ENCODE measurements around the gene GDE1. TPM values are rescaled to one million over a fixed set of nuclear protein-coding genes. Genes with fewer than 3 reads are reported as not detected.

The GDE1 gene
- 43.5 and 45.0 TPM in 2 replicates for total RNA-seq

GRCh38 chr16:19521471-19522396 is at the start of gene GDE1:
GDE1 (minus strand) TSS chr16:19522098; CDS start chr16:19521964, 134 bp downstream.

DNA sequence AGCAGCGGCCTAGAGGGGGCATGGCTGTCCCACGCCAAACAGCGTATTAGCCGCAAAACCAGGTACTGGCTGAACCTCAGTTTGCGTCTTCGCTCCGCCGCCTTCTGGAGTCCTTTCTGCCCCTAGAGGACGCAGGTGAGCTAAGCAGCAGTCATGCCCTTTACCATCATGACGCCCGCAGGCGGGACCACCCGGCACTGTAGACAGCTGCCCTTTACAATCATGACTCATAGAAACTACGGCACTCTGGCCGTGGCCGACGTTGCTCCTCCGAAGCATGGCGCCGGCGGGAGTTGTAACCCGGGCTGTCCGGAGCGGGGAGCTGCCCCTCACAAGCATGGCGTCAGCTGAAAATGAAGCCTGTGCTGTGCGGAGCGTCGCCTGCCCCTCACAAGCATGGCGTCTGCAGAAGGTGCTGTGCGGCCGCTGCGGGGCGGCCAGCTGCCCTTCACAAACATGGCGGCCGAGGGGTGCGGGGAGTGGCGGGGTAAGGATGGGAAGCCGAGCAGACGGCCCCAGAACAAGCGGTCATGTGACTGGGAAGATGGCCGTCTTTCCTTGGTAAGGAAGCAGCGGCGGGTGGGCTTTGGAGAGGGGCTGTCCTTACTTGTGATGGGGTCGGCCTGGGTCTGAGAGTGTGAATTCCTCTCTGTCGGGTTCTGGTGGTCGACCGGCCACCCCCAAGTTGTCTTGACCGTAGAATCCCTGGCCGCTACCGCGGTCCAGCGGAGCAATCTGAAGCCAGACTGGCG is 33.5 kb upstream of the GDE1 start, which contains the start of gene VPS35L:
TSS of gene VPS35L (plus strand) at position 518 of the 752 bp plus-strand sequence. CDS start at position 545, 27 bp downstream.

DNA sequence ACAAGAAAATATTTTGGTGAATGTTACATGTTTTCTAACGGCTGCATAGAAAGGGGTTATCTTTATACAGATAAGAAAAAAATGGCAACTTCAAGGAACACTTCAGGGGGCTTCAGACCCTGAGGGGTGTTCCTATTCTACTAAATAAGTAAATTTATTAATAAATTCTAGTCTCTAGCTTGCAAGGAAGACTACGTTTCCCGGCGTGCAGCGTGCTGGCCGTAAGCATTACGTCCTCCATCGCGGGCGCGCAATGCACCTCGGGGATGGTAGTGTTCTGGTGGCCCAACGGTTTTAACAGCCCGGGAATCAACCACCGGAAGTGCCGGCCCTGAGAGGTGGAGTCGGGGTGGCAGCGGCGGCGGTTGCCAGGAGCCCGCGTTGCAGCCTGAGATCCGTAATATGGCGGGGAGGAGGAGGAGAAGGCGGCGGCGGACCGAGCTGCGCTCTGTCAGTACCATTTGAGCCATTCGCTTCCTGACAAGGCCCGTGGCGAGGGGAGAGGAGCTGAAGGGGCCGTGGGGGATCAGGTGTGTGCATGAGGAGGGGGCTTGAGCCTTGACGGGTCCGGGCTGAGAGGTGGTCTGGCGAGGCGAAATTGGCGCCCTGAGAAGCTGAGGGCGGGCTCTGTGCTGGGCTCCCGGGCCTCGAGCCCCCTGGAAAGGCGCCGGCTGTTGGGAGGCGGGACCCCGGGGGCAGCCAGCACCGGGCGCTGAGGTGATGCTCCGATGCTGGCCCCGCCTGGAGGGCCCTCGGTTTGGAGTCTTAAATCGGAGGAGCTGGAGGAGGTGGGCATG is 1.9 kb upstream of the GDE1 start, which contains the start of gene CCP110:
TSS of gene CCP110 (plus strand) at position 384 of the 797 bp plus-strand sequence. CDS start 3,940 bp downstream, outside the sequence.

Other genes with a start within 250 kb of the GDE1 start
- not detected in 2 replicates for gene CLEC19A, start 236.4 kb downstream of the GDE1 start, total RNA-seq
- gene TMC5, start 104.2 kb downstream of the GDE1 start, total RNA-seq, result not detected in 2 replicates
- gene CCP110, start 1.8 kb upstream of the GDE1 start, total RNA-seq, result 5.6 and 5.9 TPM in 2 replicates
- 35.8 and 37.5 TPM in 2 replicates for gene VPS35L, start 33.6 kb upstream of the GDE1 start, total RNA-seq
- 7.6 and 10.8 TPM in 2 replicates for gene KNOP1, start 196.1 kb upstream of the GDE1 start, total RNA-seq
- gene IQCK, start 196.2 kb upstream of the GDE1 start, total RNA-seq, result 7.1 and 9.2 TPM in 2 replicates